SKM-1 treated with dmso at 0.1 percent for 144 hours (cell line): ENCODE results near the gene RIIAD1.
"Not testable (repeated sequence)": the region's sequence is repeated elsewhere in the genome, so short reads cannot be mapped to it uniquely, and the experiment has no call there.

Experiments used
- DNase-seq: peaks from one replicate; lab custom pipeline; 2025; ENCODE audit not compliant: unreplicated experiment; lab: John Stamatoyannopoulos, UW

RIIAD1 gene, protein sequence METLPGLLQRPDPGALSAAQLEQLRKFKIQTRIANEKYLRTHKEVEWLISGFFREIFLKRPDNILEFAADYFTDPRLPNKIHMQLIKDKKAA

DNA sequence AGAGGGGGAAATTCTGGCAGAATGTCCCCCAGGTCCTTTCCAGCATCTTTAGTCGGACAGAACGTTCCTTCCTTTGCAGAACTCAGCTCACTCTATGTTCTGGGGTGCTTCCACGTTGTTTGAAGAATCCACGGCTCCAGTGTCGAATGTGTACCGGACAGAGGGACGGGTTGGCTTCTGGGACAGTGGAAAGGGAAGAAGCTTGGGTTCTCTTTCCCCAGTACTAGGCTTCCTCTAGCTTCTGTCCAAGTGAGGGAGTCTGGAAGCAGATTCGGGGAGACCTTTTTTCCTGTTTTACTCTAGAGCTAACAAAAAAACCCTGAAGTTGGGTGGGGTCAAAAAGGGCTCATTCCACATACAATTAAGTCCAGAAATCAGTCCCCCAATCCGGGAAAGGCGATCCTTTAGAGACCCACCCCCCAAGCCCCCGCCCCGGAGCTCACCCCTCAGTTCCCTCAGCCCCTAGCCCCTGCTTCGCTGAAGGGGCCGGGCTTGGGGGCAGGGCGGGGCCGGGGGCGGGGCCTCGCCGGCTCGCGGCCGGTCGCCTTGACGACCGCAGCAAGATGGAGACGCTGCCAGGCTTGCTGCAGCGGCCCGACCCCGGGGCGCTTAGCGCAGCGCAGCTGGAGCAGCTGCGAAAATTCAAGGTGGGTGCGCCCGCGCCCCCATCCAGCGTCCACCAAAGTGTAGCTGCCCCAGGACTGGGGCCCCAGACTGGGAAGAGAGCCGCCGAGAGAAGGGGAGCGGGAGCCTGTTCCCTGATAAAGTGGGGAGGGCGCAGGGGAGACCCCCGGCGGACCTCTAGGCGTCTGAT lies at the start of gene RIIAD1:
Gene RIIAD1 (plus strand): TSS at position 549 of the 814 bp plus-strand sequence. CDS start 15 bp downstream, at position 564.
- no peak for DNase-seq

DNA sequence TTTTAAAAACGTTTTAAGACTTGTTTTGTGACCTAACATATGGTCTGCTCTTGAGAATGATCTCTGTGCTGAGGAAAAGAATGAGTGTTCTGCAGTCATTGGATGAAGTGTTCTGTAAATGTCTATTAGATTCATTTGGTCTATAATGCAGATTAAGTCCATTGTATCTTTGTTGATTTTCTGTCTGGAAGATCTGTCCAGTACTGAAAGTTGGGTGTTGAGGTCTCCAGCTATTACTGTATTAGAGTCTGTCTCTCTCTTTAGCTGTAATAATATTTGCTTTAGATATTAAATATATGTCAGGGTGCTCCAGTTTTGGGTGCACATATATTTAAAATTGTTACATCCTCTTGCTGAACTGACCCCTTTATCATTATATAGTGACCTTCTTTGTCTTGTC lies 47.9 kb upstream of the RIIAD1 start:
- no peak for DNase-seq

DNA sequence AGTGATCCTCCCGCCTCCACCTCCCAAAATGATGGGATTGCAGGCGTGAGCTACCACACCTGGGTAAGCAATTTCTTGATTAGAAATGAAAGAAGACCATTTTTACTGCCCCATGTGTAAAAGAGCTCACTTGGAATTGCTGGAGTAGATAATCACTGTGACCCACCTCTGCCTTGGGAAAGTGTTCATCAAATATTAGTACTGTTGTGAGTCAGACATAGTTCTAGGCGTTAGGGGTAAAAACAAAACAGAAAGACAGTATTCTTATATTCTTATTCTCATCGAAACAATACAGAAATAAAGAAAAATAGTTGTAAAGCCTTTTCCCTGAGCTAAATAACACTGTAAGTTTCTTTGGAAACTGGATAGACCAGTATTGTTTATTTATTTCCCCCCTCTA lies 40.9 kb upstream of the RIIAD1 start:
- DNase-seq: no peak

DNA sequence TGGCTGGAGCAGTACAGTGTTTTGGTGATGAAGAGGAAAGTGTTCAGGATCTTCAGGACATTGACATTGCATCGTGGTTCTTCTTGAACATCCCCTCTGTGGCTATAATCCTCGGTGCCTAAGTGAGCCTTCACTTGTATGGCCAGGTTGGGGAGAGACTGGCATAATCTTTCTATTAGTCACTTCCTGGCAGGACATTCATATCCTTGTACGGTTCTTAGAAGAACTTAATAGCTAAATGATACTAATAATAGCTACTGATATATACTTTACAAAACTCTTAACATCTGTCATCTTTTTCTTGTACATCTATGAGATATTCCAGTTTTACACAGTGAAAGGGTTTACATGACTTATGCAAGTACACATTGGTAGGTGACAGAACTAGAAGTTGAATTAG lies 40.5 kb upstream of the RIIAD1 start:
- DNase-seq: no peak

DNA sequence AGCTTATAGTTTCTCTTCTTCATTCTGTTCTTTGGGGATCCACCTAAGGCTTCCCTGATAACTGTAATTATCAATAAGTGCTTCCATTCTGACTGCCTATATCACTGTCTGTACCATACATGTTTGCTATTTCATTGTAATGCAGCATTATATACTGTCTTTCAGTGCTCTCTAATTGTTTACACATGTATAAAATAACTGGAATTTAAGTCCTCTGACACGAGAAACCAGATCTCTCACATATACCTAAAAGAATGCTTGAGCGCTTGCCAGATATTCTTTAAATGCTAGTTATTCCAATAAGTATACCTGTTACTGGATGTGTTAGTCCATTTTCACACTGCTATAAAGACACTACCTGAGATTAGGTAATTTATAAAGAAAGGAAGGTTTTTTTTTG lies 39.4 kb upstream of the RIIAD1 start:
- no peak for DNase-seq

DNA sequence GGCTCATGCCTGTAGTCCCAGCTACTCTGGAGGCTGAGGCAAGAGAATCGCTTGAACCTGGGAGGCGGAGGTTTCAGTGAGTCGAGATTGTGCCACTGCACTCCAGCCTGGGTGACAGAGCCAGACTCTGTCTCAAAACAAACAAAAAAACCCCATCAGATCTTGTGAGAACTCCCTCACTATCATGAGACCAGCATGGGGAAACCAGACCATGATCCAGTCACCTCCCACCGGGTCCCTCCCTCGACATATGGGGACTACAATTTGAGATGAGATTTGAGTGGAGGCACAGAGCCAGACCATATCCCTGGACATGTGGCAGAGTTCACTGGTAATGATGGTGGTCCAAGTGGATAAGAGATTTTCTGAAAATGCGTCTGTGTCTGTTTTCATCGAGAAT lies 38.4 kb upstream of the RIIAD1 start:
- DNase-seq: not testable (repeated sequence)

DNA sequence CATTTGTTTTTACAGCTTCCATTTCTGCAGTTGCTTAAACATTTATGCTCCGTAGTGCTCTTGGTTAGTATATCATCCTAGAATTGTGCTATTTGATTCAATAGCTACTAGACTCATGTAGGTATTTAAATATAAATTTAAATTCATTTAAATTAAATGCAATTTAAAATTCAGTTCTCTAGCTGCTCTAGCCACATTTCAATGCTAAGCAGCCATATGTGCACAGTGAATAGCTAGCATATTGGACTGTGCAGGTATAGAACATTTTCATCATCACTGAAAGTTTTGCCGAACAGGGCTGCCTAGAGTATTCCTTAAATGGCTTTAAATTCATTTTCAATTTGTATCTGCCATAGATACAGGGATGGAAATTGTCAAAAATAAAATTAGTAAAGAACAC lies 37.2 kb upstream of the RIIAD1 start:
- no peak for DNase-seq

DNA sequence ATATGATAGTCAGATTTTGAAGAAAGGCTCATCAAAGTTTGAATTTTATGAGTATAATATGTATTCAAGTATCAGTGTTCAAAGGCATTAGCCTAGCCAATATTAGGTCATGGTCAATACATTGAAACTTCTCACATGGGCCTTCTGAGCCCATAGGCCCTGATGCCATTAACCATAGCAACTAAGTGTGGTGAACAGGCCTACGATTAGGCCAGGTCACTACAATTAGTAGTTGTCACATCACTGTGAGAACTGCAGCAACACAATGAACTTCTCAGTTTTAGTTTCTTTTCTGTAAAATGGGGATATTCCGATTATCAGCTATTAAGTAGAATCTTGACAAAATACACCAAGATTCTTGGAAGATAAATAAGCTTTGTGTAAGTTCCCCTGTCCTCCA lies 34.8 kb upstream of the RIIAD1 start:
- DNase-seq: no peak

DNA sequence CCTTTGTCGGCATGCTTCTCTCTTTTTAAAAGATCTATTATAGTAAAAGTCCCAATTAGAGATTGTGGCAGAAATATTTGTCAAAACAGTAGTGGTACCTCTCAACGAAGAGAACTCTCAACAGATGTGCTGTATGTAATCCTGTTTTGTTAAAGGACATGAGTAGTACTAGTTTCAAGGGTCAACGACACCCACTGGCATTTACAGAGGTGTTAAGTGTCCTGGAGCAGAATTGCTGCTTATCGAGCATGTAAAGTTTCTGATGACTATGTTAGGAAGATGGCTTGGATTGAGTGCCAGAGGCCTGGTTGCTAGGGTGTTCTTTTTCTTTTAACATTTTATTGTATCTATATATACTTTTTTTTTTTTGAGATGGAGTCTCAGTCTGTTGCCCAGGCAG lies 31.8 kb upstream of the RIIAD1 start:
- no peak for DNase-seq

DNA sequence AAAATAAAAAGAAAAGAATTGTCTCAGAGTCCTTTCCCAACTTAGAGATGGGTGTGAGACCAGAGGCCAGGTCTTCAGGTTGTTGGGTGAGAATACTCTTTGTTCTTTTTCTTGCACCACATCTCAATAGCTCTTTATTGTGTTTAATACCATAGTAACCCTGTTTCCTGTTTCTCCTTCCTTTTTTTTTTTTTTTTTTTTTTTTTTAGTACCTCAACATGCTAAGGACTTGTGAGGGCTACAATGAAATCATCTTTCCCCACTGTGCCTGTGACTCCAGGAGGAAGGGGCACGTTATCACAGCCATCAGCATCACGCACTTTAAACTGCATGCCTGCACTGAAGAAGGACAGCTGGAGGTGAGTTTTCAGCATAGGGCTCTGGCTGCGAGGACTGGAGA lies 29.1 kb upstream of the RIIAD1 start:
- peak; percentile 51 for DNase-seq

DNA sequence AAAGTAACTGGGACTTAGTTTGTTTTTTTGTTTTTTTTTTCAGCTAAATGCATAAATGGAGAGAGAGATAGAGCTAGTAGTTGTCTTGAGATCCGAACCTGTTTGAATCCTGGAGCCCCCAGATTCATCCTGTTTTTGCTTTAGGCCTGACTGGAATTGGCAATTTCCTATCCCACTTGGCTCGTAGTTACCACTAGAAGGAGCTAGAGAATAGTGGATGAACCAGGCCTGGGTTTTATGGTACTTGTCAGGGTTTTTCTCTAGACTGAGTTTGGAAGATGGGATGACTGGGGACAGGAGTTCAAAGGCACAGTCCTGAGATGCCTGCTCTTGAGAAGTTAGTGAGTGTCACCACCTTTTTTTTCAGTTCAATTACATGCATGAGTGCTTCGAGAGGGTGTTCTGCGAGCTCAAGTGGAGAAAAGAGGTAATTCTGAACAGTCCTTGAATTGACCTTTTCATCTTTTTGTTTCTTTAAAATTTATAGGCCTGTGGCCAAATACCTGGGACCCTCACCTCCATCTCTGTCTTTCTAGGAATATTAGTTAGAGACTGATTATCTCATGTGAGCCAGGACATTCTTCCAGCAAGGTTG lies 28.2 kb upstream of the RIIAD1 start:
- no peak for DNase-seq

DNA sequence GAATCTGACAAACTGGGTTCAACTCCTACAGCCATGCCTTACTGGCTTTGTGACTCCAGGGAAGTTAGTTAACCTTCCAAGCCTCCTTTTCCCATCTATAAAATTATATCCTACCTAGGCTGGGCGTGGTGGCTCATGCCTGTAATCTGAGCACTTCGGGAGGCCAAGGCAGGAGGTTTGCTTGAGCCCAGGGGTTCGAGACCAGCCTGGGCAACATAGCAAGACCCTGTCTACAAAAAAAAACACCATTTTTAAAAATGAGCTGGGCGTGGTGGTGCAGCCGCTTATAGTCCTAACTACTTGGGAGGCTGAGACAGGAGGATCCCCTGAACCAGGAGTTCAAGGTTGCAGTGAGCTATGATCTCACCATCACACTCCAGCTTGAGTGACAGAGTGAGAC lies 19.8 kb upstream of the RIIAD1 start:
- no peak for DNase-seq

DNA sequence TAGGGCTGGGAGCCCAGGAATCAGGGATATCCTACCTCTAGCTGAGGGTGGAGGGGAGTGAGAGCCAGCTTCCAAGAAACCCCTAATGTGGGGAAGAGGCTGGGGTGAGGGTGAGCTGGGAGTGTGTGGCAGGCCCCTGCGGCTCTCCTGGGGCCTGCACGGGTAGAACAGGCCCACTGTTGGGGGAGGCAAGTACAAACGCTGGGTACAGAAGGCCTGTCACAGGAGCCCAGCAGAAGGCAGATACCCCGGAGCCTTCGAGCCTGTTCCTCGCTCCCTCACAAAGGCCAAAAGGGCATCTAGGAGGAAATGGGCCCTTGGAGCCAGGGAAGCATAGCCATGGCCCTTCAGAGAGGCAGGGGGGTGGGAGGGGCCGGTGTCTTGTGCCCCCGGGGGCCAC lies 18.4 kb upstream of the RIIAD1 start:
- no peak for DNase-seq

DNA sequence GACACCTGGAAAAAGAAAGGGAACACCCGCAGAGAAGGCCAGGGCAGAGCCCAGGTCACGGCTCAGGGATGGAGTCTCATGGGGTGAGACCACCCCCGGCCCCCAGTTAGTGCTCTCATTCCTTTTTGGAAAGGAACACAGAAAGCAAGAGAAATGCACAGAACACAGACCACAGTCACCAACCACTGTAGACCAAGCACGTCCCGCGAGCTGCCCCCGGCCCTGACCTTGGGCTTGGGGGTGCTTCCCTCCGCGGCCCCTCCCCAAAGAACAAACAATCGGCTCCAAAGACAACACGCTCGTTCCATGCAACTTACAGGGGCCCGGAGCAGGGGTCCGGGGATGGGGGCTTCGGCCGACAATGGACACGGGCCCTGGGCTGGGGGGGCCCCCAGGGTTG lies 17.5 kb upstream of the RIIAD1 start:
- DNase-seq: no peak

DNA sequence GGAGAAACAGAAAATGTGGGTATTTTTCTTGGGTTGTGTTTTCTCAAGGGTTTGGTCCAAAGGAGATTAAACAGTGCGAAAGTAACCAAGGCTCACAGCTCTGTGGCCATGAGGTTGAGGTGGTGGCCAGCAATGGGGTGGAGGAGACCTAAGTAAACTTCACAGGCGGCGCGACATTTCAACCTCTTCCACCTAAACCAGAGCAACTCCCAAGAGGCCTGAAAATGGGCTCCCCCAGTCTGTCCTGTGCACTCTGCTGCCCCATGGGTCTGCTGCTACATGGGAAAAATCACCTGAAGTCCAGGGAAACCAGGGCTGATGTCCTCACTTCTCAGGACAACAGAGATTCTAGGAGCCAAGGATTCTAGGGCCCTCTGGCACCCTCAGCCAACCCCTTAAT lies 17.1 kb upstream of the RIIAD1 start:
- no peak for DNase-seq

DNA sequence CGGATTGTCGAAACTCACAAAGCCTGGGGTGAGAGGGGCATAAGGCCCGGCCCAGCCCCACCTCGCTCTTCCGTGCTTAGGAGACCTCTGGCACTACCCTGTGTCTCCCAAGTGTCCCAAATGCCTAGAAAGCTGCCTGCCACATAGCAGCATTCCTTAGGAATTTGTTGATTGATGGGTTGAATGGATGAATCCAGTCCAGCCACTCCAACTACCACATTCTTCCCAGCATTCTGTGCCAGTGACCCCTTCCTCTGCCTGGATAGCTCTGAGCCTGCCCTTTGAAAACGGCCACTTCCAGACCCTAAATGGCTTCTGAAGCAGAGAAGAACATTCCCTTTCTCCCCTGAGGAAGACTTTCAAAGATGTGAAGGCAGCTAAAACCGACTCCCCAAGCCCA lies 16.2 kb upstream of the RIIAD1 start:
- DNase-seq: no peak

DNA sequence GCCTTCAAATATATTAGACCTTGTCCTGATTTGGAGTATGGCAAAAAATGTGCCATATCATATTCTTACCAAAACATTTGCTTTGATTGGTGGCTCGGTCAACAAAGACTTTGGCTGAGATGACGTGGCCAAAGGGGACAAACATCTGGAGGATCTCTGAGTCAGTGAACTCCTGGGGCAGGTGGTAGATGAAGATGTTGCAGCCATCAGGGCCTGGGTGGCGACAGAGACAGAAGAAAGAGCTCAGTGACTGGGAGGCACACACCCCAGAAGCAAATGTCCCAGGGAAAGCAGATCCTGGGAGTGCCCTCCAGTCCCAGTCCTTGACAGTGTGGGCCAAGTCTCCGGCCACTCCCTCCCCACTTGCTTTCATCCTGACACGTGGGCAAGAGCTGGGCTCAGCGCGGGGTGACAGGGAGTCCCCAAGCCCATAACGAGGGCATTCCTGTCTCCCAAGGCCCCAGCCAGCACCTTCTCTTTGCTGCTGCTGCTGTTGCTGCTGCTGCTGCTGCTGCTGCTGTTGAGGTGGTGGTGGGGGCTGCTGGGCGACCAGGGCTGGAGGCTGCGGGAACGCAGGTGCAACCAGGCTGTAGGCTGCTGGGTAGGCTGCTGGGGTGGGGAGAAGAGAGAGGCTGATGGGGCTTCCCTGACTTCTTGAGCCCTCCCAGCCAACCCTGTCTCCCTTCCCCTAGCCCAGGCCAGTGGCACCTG lies 15.4 kb upstream of the RIIAD1 start:
- DNase-seq: no peak

DNA sequence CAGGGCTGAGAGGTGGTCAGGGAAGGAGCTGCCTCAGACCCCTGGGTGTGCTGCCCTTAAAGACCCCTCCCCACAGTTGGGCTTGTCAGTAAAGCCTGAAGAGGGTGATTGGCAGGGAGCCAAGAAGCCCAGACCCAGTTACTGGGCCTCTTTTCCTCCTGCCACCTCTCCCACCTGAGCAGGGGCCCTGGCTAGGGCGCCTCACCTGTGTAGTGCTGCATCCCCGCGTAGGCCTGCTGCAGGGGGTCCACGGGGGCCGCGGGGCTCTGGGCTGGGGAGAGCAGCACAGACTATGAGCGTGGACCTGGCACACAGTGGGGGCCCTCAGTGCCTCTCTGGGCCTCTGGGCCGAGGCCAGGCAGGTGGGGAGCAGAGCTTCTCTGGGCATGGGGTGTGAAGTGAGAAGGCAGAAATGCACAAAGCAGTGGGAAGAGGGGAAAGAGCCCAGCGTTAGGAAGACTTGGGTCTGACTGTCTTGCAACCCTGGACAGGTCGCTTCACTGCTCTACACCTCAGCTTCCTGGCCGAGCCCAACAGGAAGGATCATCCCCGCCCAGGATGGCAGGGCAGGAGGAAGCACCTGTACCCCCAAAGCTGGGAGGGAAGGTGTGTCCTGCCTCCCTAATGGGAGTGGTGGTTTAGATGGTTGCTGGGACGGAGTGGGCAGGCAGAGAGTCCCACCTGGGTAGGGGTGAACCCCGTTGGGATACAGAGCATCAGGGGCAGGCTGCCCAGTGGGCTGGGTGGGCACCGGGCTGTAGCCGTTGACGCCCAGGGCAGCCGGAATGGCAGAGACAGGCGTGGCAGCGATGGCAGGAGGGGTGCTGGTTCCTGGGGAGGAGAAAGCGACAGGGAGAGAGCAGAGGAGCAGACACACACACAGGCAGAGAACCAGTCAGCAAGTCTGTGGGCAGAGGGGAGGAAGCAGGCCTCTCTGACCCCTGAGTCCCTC lies 14.6 kb upstream of the RIIAD1 start:
- DNase-seq: no peak

DNA sequence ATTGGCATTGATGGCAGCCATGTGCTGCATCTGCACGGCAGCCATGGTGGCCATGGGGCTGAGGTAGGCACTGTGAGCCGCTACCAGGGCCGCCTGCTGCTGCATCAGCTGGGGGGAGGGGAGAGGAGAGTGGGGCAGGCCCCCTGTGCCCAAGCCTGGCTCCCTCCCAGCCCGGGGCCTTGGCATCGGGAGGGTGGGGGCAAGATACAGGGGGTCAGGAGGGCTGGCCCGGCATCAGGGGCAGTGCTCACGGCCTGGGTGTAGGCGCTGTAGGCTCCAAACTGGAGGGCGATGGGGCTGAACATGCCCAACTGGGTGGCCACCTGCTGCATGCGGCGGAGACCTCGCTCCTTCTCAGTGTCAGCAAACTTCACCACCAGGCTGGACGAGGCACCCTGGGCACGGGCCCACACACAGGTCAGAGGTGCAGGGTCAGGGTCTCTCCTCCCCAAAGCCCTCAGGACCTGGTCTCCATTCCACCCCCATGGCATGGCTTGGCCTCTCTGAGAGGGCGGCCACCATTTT lies 13.7 kb upstream of the RIIAD1 start:
- DNase-seq: peak; percentile 39

DNA sequence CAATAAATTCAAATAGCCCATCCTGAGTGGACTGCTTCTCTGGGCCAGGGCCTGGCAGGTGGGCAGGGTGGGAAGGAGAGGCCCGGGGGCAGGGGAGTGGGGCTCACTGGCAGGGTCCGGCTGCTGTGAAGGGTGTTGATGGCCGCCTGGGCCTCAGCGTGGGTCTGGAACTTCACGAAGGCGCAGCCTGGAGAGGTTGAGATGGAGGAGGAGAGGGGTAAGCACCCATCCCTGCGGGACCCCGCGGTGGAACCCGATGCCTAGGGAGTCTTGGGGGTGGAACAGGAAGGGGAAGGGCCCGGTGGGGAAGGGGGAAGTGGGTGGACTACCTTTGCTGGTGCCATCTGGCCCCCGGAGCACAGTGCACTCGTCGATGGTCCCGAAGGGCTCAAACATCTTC lies 12.4 kb upstream of the RIIAD1 start:
- no peak for DNase-seq
